Psoas muscle (tissue), 8 donors: ENCODE results near the gene PPP1R9A. TPM values are rescaled to one million over a fixed set of nuclear protein-coding genes. Genes with fewer than 3 reads are reported as not detected.

Experiments used
- ATAC-seq, 4 donors: fragments of 200-7000 bp; cut with Tn5 transposase; one replicate each; pipeline ENCODE4 v1.9.1; 2020; ENCODE audit warnings: moderate library complexity in 3 of 4, mild to moderate bottlenecking in 2 of 4
- DNase-seq, 2 donors: peaks; one replicate each; pipeline ENCODE4 v3.0.0-alpha.2; 2020
- H3K27ac ChIP-seq: fragments of 200-600 bp; one replicate; pipeline ENCODE4 v1.8.0; 2022
- H3K27me3 ChIP-seq, 3 donors: fragments of 200-600 bp in 1 of 3; one replicate each; pipeline versions ENCODE4 v1.6.1 to v1.8.0; 2013 to 2022; ENCODE audit warnings: low read length in 2 of 3, mild to moderate bottlenecking in 2 of 3, moderate library complexity in 1 of 3; ENCODE audit not compliant: insufficient read depth in 3 of 3
- H3K36me3 ChIP-seq, 2 donors: fragments of 200-600 bp in 1 of 2; one replicate each; pipeline versions ENCODE4 v1.6.1 to v1.8.0; 2013 to 2022; ENCODE audit warnings: low read depth in 1 of 2, mild to moderate bottlenecking in 1 of 2, moderate library complexity in 1 of 2; ENCODE audit not compliant: insufficient read depth in 1 of 2
- H3K4me1 ChIP-seq: fragments of 200-600 bp; one replicate; pipeline ENCODE4 v1.8.0; 2022
- H3K4me3 ChIP-seq: fragments of 200-600 bp; one replicate; pipeline ENCODE4 v1.8.0; 2022; ENCODE audit warnings: mild to moderate bottlenecking
- H3K9me3 ChIP-seq: fragments of 200-600 bp; one replicate; pipeline ENCODE4 v1.8.0; 2022
- CTCF ChIP-seq: fragments of 200-600 bp; IDR thresholded peaks from one replicate; pipeline ENCODE4 v1.8.0; 2022; ENCODE audit warnings: antibody characterized with exemption
- WGBS, 3 donors: extraction: QIAGEN DNeasy Blood & Tissue Kit; methylation state at CpG; one replicate each; pipeline versions ENCODE4 v1.1.6 to v1.1.7; 2013; 5-methylcytosine and 5-hydroxymethylcytosine counted together
- intact Hi-C, 2 donors: fragments of 100-400 bp; cut with DNase I; formaldehyde crosslinking; loops; one replicate each; pipeline versions ENCODE4 v1.11.0 to v1.14.2; 2022
- polyA plus RNA-seq, 3 donors: library from polyadenylated mRNA; stranded (reverse); fragments of 200-250 nt; gene quantifications; one replicate each; pipeline ENCODE4 v1.2.3, GENCODE V29; 2013
- total RNA-seq, 4 donors: library from RNA; stranded (reverse); fragmentation: NEBNext Ultra II Directional in 2 of 4; extraction: Animal tissue kit (Norgen Biotek cat#: 25700) in 2 of 4; gene quantifications; one replicate each; pipeline versions ENCODE4 v1.2.1 to v1.2.4, GENCODE V29; 2021 to 2023
- donor health status: healthy with polysubstance abuse.
- donor health status: DM: no; HTN: no; CAD: no; lungs with moderate emphysema.
- donor health status: Bipolar disorder and iron deficiency.
- donor health status: healthy.
- donor health status: DM: yes; HTN: yes; CAD: no.
- donor health status: DM: no; HTN: no; CAD: no.
- donor health status: DM: no; HTN: no; CAD: no.
- donor health status: DM: yes; HTN: yes; CAD: no.

The PPP1R9A gene
- total and polyA plus RNA-seq, 7 donors, result 1.1 to 18.6 (median 13.5) TPM

DNA sequence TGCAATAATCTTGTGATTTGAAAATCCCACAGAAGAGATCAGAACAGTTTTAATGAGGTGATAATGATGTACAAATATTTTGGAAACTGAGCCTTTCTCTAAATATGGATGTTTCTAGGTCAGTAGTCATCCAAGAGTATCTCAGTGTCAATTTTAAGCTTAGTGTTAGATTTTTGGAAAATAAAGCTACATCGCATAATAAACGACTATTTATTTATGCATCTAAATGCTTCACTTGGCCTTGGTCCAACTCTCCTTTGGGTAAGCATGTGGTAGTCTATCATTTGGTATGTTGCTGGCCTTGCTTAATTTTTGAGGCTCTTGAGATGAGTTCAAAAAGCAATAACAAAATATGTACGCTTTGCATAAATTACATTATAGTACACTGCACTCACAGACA lies 5.4 kb upstream of the PPP1R9A start:
- H3K27ac ChIP-seq, result no peak overlapping the region
- no peak for TF ChIP-seq CTCF
- no peak overlapping the region for H3K4me3 ChIP-seq
- no peaks in the 10 kb centered on the region for H3K9me3 ChIP-seq
- DNase-seq, result no peak
- intact Hi-C loops, result loop anchor here in 1 of 2 donors (10.0 kb wide), 1 partner anchor 303 kb away; no protein-coding TSS in a partner anchor
- H3K36me3 ChIP-seq, result no peaks in the 10 kb centered on the region
- H3K27me3 ChIP-seq, result no peaks in the 10 kb centered on the region
- ATAC-seq, result no peak
- no peaks in the 10 kb centered on the region for H3K4me1 ChIP-seq
- 79 to 84% (median 82%) methylated on average over 3 of the region's 3 CpGs for WGBS, 3 donors

- Histone ChIP-seq H3K27ac (no peak overlapping the region), H3K9me3 (no peaks in the 10 kb centered on the region), H3K4me1 (peaks cover under 1% of the 10 kb centered on the region), H3K27me3 (no peaks in the 10 kb centered on the region), H3K4me3 (no peak overlapping the region), H3K36me3 (no peaks in the 10 kb centered on the region)
- no peak for ATAC-seq
- no peak for TF ChIP-seq CTCF
- no peak for DNase-seq
- intact Hi-C loops, result loop anchor here in 1 of 2 donors (10.0 kb wide), 1 partner anchor 301 kb away; no protein-coding TSS in a partner anchor
Observed at GRCh38 chr7:94903971-94904370, 3.4 kb upstream of the PPP1R9A start.

DNA sequence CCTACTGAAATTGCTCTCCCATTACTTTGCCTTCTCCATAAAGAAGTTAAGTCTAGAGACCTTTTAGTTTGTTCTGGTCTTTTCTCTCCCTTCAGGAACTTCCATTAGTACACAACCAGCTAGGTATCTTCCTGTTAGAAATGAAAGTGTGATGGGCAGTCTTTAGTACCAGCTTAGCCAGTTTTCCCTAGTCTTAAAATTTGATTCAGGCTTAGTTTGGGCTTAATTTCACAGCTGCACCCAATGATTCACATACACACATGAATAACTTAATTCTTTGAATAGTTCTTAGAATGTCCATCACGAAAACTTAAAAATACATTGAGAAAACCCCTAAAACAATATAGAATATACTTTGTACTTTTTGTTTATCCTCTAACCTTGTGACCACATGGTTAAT lies 2.4 kb upstream of the PPP1R9A start:
- TF ChIP-seq CTCF, result no peak
- Histone ChIP-seq H3K4me3 (no peak overlapping the region), H3K27ac (no peak overlapping the region), H3K4me1 (peaks cover 5% of the 10 kb centered on the region), H3K36me3 (no peaks in the 10 kb centered on the region), H3K9me3 (no peaks in the 10 kb centered on the region), H3K27me3 (no peaks in the 10 kb centered on the region)
- ATAC-seq, result no peak
- WGBS, 3 donors, result 69 to 86% (median 78%) methylated on average over 1 of the region's 1 CpG
- no peak for DNase-seq
- intact Hi-C loops, result loop anchor here in 1 of 2 donors (10.0 kb wide), 1 partner anchor 300 kb away; no protein-coding TSS in a partner anchor

GRCh38 chr7:94906065-94906851 lies 1.1 kb upstream of the PPP1R9A start:
- TF ChIP-seq CTCF, result no peak
- Histone ChIP-seq H3K36me3 (no peaks in the 10 kb centered on the region), H3K4me3 (no peak overlapping the region), H3K27ac (no peak overlapping the region), H3K4me1 (peaks cover 8% of the 10 kb centered on the region), H3K27me3 (no peaks in the 10 kb centered on the region), H3K9me3 (no peaks in the 10 kb centered on the region)
- DNase-seq (no peak), ATAC-seq (no peak)
- intact Hi-C loops, result loop anchor here in 1 of 2 donors (10.0 kb wide), 1 partner anchor 299 kb away; no protein-coding TSS in a partner anchor
- WGBS, 3 donors, result 81 to 93% (median 88%) methylated on average over 8 of the region's 8 CpGs
